Mesenchymal stem cell (in vitro differentiated cells and primary cell): ENCODE data around the gene DLX4.

ENCODE experiments used
- DNase-seq: peaks from one replicate; pipeline ENCODE4 v3.0.0-alpha.2; 2013
- H2AFZ ChIP-seq: one replicate; pipeline ENCODE4 v1.6.1; 2013; ENCODE audit warnings: low read depth, mild to moderate bottlenecking, control low read depth, inconsistent platforms, low read length, moderate library complexity
- H2AK5ac ChIP-seq: 2 replicates; pipeline ENCODE4 v1.6.1; 2013; ENCODE audit warnings: low read length, moderate library complexity, mild to moderate bottlenecking, inconsistent platforms; ENCODE audit not compliant: severe bottlenecking
- H2BK120ac ChIP-seq: one replicate; pipeline ENCODE4 v1.6.1; 2013; ENCODE audit warnings: low read depth, mild to moderate bottlenecking, inconsistent platforms, low read length, moderate library complexity
- H2BK12ac ChIP-seq, 2 experiments: one replicate each; pipeline ENCODE4 v1.6.1; 2013; ENCODE audit warnings: inconsistent platforms in 2 of 2, low read length in 2 of 2, mild to moderate bottlenecking in 2 of 2, moderate library complexity in 2 of 2, control low read depth in 1 of 2
- H2BK15ac ChIP-seq: one replicate; pipeline ENCODE4 v1.6.1; 2013; ENCODE audit warnings: mild to moderate bottlenecking, low read depth, inconsistent platforms; ENCODE audit not compliant: poor library complexity, severe bottlenecking
- H2BK5ac ChIP-seq: 2 replicates; pipeline ENCODE4 v1.6.1; 2013; ENCODE audit warnings: low read depth, mild to moderate bottlenecking, low read length, control low read depth, inconsistent platforms; ENCODE audit not compliant: poor library complexity, severe bottlenecking
- H3K14ac ChIP-seq, 2 experiments: one replicate each; pipeline ENCODE4 v1.6.1; 2013; ENCODE audit warnings: inconsistent platforms in 2 of 2, low read length in 2 of 2, control low read depth in 1 of 2, mild to moderate bottlenecking in 1 of 2, moderate library complexity in 1 of 2
- H3K18ac ChIP-seq, 2 experiments: one replicate each; pipeline ENCODE4 v1.6.1; 2013; ENCODE audit warnings: inconsistent platforms in 2 of 2, low read length in 2 of 2, control low read depth in 1 of 2, low read depth in 1 of 2, mild to moderate bottlenecking in 1 of 2
- H3K23ac ChIP-seq, 2 experiments: one replicate each; pipeline ENCODE4 v1.6.1; 2013; ENCODE audit warnings: inconsistent platforms in 2 of 2, low read length in 2 of 2, mild to moderate bottlenecking in 2 of 2, moderate library complexity in 2 of 2, control low read depth in 1 of 2
- H3K27ac ChIP-seq: 2 replicates; pipeline ENCODE4 v1.5.1; 2013; ENCODE audit warnings: mild to moderate bottlenecking, moderate library complexity, low read length, control low read depth, inconsistent platforms; ENCODE audit not compliant: poor library complexity, severe bottlenecking
- H3K27me3 ChIP-seq, 2 experiments: 2 replicates each; pipeline versions ENCODE4 v1.6.1 to v1.7.0; 2013; ENCODE audit warnings: low read length in 2 of 2, mild to moderate bottlenecking in 2 of 2, moderate library complexity in 2 of 2, control low read depth in 1 of 2, inconsistent platforms in 1 of 2; ENCODE audit not compliant: control insufficient read depth in 1 of 2, insufficient read depth in 1 of 2
- H3K36me3 ChIP-seq, 2 experiments: 2 replicates each; pipeline versions ENCODE4 v1.6.1 to v1.7.0; 2013; ENCODE audit warnings: low read length in 2 of 2, control low read depth in 1 of 2, inconsistent platforms in 1 of 2, low read depth in 1 of 2, mild to moderate bottlenecking in 1 of 2; ENCODE audit not compliant: insufficient read depth in 2 of 2, control insufficient read depth in 1 of 2
- H3K4ac ChIP-seq, 2 experiments: one replicate each; pipeline ENCODE4 v1.6.1; 2013; ENCODE audit warnings: inconsistent platforms in 2 of 2, low read length in 2 of 2, mild to moderate bottlenecking in 2 of 2, moderate library complexity in 2 of 2, control low read depth in 1 of 2, low read depth in 1 of 2
- H3K4me1 ChIP-seq: 2 replicates; pipeline ENCODE4 v1.6.1; 2013; ENCODE audit warnings: low read depth, low read length, control low read depth; ENCODE audit not compliant: control insufficient read depth, insufficient read depth
- H3K4me2 ChIP-seq: 2 replicates; pipeline ENCODE4 v1.6.1; 2013; ENCODE audit warnings: low read length, mild to moderate bottlenecking, inconsistent platforms; ENCODE audit not compliant: poor library complexity, severe bottlenecking
- H3K4me3 ChIP-seq, 2 experiments: 2 replicates each; pipeline versions ENCODE4 v1.5.1 to v1.7.0; 2013; ENCODE audit warnings: low read length in 2 of 2, mild to moderate bottlenecking in 2 of 2, control low read depth in 1 of 2, low read depth in 1 of 2; ENCODE audit not compliant: insufficient read depth in 1 of 2
- H3K79me1 ChIP-seq: replicated peaks from 2 replicates; pipeline ENCODE4 v1.6.1; 2013; ENCODE audit warnings: mild to moderate bottlenecking, control low read depth, low read length, inconsistent platforms; ENCODE audit not compliant: poor library complexity, severe bottlenecking
- H3K9ac ChIP-seq: 2 replicates; pipeline ENCODE4 v1.7.0; 2013; ENCODE audit warnings: mild to moderate bottlenecking, low read length, moderate library complexity
- H3K9me3 ChIP-seq: 2 replicates; pipeline ENCODE4 v1.7.0; 2013; ENCODE audit warnings: mild to moderate bottlenecking, low read length; ENCODE audit not compliant: control insufficient read depth
- H4K8ac ChIP-seq: one replicate; pipeline ENCODE4 v1.6.1; 2013; ENCODE audit warnings: inconsistent platforms, mild to moderate bottlenecking, low read length, moderate library complexity
- H4K91ac ChIP-seq: one replicate; pipeline ENCODE4 v1.6.1; 2013; ENCODE audit warnings: mild to moderate bottlenecking, low read length, inconsistent platforms
- WGBS: methylation state at CpG from one replicate; pipeline ENCODE4 v1.1.7; 2013; ENCODE audit warnings: mixed read lengths; 5-methylcytosine and 5-hydroxymethylcytosine counted together

DLX4 gene

DNA sequence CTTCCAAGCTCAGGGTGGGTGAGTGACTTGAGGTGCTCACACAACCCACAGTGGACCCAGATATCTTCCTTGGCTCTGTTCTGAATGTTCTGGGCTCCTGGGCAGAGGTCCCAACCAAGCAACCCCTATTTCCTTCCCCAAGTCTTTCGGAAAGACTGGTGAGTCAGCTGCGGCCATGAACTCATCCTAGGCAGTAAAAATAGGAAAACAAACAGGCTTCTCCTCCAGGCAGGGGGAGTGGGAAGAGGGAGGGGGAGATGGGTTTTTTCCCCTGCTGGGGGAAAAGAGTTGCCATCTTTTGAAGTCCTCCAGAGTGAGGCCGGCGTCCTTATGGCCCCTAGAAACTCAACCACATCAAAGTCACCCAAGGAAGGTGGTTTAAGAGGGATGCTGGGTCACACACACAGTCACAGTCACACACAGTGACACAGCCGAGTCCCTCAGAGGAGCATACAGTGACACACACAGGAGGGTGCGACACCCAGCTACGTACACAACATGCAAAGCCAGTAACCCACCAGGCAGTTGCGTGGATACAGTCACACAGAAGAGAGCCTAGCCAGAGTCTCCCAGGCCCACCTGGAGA is 16.0 kb upstream of the DLX4 start:
- Histone ChIP-seq H2BK120ac (no peak overlapping the region), H2AK5ac (no peak overlapping the region), H3K18ac (no peak overlapping the region), H2BK5ac (no peak overlapping the region), H3K36me3 (no peaks in the 10 kb centered on the region), H3K27me3 (peaks cover 31 to 38% of the 10 kb centered on the region in 2 experiments), H3K27ac (no peak overlapping the region), H3K9ac (no peak overlapping the region), H3K4me1 (peaks cover 20% of the 10 kb centered on the region), H3K9me3 (no peaks in the 10 kb centered on the region), H3K79me1 (no peaks in the 10 kb centered on the region), H2BK12ac (no peak overlapping the region), H3K4me2 (no peak overlapping the region), H2AFZ (no peak overlapping the region), H3K23ac (no peak overlapping the region), H3K14ac (no peak overlapping the region), H3K4ac (no peak overlapping the region), H2BK15ac (no peak overlapping the region), H3K4me3 (no peak overlapping the region), H4K8ac (no peak overlapping the region), H4K91ac (no peak overlapping the region)
- DNase-seq, result no peak
- 83% methylated on average over 6 of the region's 8 CpGs for WGBS

DNA sequence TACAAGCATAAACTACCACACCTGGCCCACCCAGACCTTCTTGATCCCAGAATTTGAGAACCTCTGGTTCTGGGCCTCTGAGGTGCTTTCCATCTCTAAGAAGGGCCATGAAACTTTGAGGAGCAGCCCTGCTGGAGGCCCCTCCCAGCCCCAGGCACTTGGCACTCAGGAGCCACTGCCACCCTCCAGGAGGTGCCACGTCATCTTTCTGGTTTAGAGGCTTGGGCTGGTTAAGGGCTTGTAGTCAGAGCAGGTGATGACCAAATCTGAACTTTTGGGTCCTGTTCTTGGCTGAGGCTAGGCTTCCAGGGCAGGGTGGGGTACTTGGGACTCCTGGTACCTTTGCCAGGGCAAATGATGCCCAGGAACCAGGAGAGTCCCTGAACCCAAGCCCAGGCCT is 13.8 kb upstream of the DLX4 start:
- Histone ChIP-seq H3K18ac (no peak overlapping the region), H4K91ac (no peak overlapping the region), H2BK15ac (no peak overlapping the region), H3K23ac (no peak overlapping the region), H3K27me3 (peaks cover 22 to 25% of the 10 kb centered on the region in 2 experiments), H3K9ac (no peak overlapping the region), H3K14ac (no peak overlapping the region), H3K4me2 (no peak overlapping the region), H3K27ac (no peak overlapping the region), H3K4ac (no peak overlapping the region), H2AFZ (no peak overlapping the region), H2AK5ac (no peak overlapping the region), H3K4me1 (peaks cover 21% of the 10 kb centered on the region), H4K8ac (no peak overlapping the region), H3K9me3 (no peaks in the 10 kb centered on the region), H3K79me1 (no peaks in the 10 kb centered on the region), H2BK12ac (no peak overlapping the region), H3K36me3 (no peaks in the 10 kb centered on the region), H2BK120ac (no peak overlapping the region), H2BK5ac (no peak overlapping the region), H3K4me3 (no peak overlapping the region)
- 50% methylated on average over 1 of the region's 1 CpG for WGBS
- DNase-seq, result no peak

DNA sequence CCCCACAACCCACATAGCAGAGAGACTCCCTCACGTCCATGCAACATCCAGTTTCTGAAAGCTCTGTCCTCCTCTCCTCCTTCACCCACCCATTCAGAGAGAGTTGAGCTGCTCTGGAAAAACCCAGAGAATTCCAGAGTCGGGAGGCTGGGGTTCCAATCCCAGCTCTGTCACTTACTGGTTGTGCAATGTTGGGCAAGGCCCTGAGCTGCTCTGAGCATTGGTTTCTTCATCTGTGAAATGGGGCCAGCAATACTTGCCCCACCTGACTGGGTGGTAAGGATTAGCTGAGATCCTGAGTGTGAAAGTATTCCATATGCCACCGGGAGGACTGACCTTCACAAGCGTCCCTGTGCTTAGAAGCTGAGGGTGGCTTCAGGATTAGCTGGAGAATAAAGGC is 12.2 kb upstream of the DLX4 start:
- Histone ChIP-seq H3K36me3 (no peaks in the 10 kb centered on the region), H3K18ac (no peak overlapping the region), H2BK5ac (no peak overlapping the region), H2AFZ (no peak overlapping the region), H3K4me1 (peaks cover 15% of the 10 kb centered on the region), H2BK15ac (no peak overlapping the region), H3K4ac (no peak overlapping the region), H3K4me2 (no peak overlapping the region), H3K27me3 (peaks cover 16 to 21% of the 10 kb centered on the region in 2 experiments), H3K23ac (no peak overlapping the region), H4K8ac (no peak overlapping the region), H3K9ac (no peak overlapping the region), H2AK5ac (no peak overlapping the region), H2BK12ac (no peak overlapping the region), H3K79me1 (no peaks in the 10 kb centered on the region), H3K9me3 (no peaks in the 10 kb centered on the region), H4K91ac (no peak overlapping the region), H3K4me3 (no peak overlapping the region), H3K14ac (no peak overlapping the region), H2BK120ac (no peak overlapping the region), H3K27ac (no peak overlapping the region)
- no peak for DNase-seq
- WGBS, result 60% methylated on average over 4 of the region's 4 CpGs

DNA sequence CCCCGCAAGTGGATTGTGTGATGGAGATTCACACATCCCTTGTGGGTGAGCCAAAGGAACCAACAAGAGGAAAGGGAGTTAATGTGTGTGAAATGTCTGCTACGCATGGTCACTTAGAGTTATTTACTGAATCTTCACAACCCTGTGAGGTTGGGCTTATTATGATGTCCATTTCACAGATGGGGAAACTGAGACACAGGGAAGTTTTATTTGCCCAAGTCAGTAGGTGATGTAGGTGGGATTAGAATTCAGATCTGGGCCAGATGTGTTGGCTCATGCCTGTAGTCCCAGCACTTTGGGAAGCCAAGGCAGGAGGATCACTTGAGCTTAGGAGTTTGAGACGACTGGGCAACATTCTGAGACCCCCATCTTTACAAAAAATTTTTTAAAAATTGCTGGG is 11.6 kb upstream of the DLX4 start:
- Histone ChIP-seq H3K4me3 (no peak overlapping the region), H3K18ac (no peak overlapping the region), H2BK15ac (no peak overlapping the region), H3K4ac (no peak overlapping the region), H2BK5ac (no peak overlapping the region), H3K4me1 (peaks cover 9% of the 10 kb centered on the region), H3K27ac (no peak overlapping the region), H3K14ac (no peak overlapping the region), H3K9ac (no peak overlapping the region), H3K9me3 (no peaks in the 10 kb centered on the region), H4K91ac (no peak overlapping the region), H2AFZ (no peak overlapping the region), H3K23ac (no peak overlapping the region), H2BK120ac (no peak overlapping the region), H3K36me3 (no peaks in the 10 kb centered on the region), H3K79me1 (no peaks in the 10 kb centered on the region), H2AK5ac (no peak overlapping the region), H4K8ac (no peak overlapping the region), H2BK12ac (no peak overlapping the region), H3K4me2 (no peak overlapping the region), H3K27me3 (peaks cover 17 to 25% of the 10 kb centered on the region in 2 experiments)
- 94% methylated on average over 3 of the region's 3 CpGs for WGBS
- DNase-seq, result no peak
